ENCODE measurements around the gene PHB1.
A peak's percentile ranks its signal among the peaks of the same experiment; 100 is the strongest.
"Not testable (repeated sequence)": the region's sequence is repeated elsewhere in the genome, so short reads cannot be mapped to it uniquely, and the experiment has no call there.

Gene PHB1

DNA sequence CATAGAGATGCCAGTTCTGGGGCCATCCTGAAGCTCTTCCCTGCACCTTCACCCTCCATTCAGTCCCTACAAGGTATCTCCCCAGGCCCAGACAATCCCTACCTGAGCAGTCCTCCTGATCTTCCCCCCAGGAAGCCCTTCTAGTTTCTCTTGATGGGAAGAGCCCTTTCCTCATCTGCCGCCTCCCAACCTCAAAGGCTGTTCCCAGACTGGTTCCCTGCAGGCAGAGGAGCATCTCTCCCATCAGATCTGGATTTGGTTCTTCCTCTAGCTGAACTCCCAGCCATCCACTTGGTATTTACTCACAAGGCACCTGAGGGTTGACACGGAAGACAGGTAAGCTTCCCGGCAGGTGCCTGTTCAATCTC lies 24.6 kb upstream of the PHB1 start:
- no peak for DNase-seq

DNA sequence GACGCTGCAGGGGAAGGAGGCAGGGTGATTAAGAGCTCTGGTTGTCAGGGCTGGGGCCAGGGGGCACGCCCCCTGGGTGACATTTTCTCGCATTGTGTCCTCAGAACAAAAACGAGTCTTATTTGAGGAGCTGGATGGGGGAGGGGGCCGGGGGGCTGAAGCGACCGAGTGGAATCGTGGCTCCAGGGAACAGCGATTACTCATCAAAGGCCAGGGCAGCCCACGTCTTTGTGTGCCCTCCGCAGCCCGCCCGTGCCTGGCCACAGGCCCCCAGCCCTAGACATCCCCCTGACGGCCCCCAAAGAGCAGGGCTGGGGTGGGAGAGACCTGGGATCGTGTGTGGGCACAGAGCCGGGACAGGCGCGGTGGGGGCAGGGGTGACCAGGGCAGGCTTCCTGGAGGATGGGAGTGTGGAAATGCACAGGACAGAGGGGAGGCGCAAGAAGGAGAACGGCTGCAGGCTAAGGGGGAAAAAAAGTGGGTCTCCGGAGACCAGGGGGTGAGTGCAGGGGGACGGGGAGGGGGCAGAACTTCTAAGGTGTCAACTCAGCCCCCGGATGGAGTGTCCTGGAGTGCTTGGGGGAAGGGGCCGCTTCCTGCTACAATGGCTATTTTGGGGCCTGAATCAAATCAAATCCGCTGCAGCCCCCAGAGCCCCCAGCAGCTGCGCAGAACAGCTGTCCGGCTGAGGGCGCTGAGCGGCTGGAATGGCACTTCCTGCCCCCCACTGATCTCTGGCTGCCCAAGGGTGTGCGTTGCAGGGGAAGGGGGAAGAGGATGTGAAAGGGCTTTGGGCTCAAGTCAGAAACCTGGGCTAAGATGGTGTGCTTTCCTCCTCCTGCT lies 24.0 kb upstream of the PHB1 start:
- no peak for DNase-seq

DNA sequence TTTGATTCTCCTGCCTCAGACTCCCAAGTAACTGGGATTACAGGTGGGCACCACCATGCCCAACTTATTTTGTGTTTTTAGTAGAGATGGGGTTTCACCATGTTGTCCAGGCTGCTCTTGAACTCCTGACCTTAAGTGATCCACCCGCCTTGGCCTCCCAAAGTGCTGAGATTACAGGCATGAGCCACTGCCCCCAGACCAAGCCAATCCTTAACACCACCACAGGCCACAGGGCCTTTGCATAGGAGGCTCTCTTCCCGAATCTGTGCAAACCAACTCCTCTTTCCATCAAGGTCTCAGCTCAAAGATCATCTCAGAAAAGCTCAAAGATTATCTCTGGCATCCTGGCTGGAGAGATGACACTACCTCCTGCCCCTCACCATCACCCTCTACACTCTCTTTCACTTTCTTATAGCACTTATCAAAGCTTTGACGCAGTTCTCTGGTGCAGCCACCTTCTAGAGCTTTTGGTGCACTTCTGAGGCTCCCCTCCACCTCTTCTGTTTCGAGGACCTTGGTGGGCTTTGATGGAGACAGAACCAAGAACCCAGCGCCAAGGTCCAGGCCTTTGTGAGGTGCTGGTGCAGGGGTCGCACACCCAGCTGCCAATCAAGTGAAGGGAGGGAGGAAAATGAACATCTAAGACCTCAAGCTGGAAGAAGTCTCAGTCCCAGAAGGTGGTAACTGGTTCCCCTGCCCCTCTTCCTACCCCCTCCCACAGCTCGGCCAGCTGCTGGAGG lies 23.2 kb upstream of the PHB1 start:
- DNase-seq: no peak

DNA sequence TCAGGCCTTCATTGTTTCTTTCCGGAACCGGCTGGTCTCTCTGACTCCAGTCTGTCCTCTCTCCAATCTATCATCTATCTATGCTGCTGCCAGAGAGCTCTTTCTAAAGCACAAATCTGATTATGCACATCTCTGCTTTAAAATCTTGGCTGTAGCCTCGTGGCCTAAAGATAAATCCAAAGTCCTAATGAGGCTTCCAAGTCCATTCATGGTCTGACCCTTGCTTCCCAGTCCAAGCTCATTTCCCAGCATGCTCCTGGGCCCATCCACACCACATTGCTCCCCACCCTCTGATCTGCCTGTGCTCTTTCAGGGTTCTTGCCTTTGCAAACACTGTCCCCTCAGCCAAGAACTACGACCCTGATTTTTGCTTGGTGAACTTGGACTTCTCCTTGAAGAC lies 21.5 kb upstream of the PHB1 start:
- no peak for DNase-seq

DNA sequence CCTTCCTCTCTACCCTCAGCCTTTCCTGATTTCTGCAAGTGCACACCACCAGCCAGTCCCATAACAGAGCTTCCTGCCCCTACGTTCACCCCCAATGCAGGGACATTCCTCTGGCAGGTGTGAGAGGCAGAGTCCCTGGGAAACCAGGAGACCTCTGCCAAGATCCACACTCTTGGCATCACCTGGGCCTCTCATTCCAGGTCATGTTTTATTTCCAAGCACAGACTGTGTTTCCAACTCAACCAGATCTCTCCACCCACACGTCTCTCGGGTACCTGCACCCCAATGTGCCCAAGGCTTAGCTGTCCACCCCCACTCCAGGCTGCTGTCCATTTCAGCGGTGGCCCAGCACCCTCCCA lies 21.0 kb upstream of the PHB1 start:
- DNase-seq: no peak

DNA sequence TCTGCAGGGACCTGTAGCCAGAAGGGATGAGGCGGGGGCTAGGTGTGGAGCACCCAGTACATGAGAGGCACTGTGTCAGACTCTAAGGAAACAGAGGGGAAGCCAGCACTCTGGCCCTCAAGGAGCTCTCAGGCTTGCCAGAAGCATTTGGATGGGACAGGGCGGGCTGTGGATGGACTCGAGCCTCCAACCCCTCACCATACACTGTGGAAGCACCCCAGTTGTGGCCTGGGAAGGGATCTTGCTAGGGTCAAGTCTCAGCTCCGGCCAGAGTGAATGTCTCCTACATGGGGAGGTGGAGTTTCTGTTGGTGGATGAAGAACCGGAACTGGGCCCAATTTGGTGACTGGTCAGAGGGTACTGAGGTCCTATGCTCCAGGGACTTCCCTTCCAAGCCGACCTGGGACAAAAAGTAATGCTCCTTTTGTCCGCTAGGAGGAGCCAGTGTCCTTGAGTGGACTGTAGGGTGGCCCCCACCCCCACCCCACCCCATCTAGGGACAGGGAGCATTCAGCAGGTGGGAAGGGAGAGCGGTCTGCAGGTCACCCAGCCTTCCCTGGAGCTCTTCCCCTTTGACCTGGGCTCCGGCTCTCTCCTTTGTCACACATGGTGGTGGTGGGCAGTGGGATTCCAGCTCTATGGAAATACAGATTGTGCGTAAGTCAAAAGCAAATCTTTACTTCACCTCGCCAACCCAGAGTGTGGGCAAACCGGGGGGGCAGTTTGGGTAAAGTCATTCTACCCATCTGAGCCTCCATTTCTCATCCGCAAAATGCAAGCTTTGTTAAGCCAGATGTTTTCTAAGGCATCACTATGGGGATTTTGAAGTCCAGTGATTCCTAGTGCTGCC lies 20.4 kb upstream of the PHB1 start:
- peak; percentile 7 for DNase-seq

DNA sequence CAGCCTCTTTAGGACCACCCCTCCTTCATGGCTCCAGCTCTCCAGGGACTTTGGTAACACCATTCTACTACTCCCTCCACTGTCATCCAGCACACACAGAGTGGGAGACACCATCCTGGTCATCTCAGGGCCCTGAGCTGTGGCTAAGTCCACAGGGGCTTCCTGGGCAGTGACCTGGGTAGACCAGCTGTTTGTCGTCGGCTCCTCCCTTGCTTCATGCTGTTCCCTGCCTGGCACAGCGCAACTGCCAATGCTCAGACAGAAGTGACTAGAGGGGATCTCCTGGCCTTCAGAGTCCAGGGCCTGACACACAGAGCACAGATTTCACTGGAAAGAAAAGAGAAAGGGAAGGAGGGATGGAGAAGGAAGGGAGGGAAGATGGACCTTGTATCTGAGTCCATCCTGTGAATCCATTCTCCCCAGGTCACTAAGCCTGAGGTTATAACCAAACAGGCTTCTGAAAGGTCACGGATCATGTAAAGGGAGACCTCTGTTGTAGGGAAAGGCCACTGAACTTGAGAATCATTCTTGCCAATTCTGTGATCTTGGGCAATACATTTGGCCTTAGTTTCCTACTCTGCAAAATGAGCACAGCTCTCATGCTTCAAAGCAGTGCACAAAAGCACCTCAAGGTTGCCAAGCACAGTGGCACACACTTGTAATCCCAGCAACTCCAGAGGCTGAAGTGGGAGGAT lies 18.5 kb upstream of the PHB1 start:
- no peak for DNase-seq

DNA sequence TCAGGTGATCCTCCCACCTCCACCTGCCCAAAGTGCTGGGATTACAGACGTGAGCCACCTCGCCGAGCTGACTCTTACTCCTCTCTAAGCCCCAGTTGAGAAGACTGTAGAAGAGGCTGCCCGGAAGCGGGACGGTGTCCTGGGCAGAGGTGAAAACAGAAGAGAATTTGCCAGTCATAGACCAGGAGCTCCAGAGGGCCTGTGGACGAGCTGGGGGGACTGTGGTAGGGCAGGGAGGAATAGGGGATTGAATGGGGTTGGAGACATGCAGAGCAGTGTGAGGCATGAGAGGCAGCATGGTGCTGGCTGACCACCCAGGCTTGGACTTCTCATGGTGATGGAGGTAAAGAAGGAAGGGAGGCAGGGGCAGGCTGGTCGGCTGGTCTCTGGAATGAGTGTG lies 17.1 kb upstream of the PHB1 start:
- DNase-seq: no peak

DNA sequence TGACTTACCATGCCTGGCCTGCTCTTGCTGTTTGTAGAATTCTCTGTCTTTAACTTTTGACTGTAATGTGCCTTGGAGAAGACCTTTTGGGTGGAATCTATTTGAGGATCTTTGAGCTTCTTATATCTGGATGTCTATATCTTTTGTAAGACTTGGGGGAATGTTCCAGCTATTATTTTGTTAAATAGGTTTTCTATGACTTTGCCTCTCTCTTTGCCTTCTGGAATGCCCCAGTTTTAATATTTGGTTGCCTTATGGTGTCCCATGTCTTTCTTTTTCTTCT lies 10.3 kb upstream of the PHB1 start:
- DNase-seq: no peak

DNA sequence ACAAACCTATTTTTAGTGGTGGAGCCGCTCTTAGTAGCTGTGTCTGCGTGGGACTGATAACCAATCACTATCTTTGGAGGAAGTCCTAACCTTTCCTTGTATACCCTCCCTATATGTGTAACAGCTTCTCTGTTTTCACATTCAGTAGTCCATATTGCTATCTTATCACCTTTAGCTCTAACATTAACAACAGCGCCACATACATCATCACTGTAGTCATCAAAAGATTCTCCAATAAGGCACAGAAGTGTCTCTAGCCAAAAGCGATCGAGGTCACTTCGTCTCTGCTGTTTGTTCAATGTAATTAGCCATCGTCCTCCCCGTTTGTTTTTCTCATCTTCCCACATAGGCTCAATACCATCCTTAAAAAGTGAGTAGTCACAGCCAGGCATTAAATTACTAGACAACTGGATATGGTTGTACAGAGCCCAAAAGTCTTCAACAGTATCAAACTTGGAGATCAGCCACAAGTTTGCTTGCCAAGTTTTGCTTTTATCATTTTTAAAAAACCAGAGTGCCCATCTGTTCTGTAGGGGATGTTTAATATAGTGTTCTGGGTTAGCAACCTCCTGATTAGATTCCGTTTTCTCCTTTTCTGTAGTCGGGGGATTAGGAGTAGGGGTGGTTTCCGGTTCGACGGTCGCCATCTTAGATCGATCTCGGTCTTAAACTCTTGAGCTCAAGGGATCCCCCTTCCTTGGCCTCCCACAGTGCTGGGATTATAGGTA lies 9.8 kb upstream of the PHB1 start:
- DNase-seq: not testable (repeated sequence)

DNA sequence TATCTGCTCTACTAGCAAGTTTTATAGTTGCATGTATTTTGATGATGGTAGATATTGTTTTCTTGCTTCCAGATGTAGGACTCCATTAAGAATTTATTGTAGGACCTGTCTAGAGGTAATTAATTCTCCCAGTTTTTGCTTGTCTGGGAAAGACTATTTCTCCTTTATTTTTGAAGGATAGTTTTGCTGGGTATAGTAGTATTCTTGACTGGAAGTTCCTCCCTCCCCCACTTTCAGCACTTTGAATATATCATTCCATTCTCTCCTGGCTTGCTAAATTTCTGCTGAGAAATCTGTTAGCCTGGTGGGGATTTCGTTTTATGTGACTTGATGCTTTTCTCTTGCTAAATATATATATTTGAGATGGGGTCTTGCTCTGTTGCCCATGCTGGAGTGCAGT lies 8.0 kb upstream of the PHB1 start:
- no peak for DNase-seq

DNA sequence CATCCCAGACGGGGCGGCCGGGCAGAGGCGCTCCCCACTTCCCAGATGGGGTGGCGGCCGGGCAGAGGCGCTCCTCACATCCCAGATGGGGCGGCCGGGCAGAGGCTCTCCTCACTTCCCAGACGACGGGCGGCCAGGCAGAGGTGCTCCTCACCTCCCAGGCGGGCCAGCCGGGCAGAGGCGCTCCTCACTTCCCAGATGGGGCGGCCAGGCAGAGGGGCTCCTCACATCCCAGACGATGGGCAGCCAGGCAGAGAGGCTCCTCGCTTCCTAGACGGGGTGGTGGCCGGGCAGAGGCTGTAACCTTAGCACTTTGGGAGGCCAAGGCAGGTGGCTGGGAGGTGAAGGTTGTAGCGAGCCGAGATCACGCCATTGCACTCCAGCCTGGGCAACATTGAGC lies 5.1 kb upstream of the PHB1 start:
- DNase-seq: not testable (repeated sequence)

DNA sequence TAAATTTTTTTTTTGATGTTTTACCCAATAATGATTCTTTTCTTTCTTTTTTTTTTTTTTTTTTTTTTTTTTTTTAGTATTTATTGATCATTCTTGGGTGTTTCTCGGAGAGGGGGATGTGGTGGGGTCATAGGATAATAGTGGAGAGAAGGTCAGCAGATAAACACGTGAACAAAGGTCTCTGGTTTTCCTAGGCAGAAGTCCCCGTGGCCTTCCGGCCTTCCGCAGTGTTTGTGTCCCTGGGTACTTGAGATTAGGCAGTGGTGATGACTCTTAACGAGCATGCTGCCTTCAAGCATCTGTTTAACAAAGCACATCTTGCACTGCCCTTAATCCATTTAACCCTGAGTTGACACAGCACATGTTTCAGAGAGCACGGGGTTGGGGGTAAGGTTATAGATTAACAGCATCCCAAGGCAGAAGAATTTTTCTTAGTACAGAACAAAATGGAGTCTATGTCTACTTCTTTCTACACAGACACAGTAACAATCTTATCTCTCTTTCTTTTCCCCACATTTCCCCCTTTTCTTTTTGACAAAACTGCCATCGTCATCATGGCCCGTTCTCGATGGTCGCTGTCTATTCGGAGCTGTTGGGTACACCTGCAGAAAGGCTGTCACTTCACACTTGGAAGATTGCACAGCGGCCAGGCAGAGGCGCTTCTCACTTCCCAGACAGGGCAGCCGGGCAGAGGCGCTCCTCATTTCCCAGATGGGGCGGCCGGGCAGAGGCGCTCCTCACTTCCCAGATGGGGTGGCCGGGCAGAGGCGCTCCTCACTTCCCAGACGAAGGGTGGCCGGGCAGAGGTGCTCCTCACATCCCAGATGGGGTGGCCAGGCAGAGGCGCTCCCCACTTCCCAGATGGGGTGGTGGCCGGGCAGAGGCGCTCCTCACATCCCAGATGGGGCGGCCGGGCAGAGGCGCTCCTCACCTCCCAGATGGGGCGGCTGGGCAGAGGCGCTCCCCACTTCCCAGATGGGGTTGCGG lies 4.4 kb upstream of the PHB1 start:
- DNase-seq: not testable (repeated sequence)

DNA sequence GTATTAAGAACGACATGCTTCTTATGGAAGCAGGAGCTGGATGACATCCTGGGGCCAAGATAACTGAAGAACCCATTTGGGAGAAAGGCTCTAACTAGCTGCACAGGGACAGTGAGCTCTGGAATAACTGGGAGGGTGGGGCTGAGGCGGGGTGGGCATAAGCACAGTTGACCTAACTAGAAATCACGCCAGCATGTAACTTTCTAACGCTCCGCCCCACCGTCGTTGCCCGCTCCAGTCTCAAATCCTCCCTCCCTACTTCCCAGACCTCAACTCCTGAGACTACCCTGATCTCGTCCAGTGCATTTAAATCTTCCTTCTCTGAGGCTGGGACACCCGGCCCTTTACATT lies 436 bp downstream of the PHB1 start:
- DNase-seq: no peak

DNA sequence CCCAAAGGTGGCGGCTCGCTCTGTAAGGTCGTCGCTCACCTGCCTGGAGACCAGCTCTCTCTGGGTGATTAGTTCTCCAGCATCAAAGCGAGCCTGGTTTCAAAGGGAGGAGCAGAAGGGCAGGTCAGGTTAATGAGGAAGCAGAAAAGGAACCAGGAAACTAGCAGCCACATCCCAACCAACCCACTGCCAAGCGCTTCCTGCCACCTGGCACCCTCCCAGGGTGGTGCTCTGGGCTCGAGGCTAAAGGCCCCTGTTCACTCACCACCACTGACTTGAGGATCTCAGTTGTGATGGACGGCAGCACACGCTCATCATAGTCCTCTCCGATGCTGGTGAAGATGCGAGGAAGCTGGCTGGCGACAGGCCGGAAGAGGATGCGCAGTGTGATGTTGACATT lies 5.6 kb downstream of the PHB1 start:
- DNase-seq: no peak

DNA sequence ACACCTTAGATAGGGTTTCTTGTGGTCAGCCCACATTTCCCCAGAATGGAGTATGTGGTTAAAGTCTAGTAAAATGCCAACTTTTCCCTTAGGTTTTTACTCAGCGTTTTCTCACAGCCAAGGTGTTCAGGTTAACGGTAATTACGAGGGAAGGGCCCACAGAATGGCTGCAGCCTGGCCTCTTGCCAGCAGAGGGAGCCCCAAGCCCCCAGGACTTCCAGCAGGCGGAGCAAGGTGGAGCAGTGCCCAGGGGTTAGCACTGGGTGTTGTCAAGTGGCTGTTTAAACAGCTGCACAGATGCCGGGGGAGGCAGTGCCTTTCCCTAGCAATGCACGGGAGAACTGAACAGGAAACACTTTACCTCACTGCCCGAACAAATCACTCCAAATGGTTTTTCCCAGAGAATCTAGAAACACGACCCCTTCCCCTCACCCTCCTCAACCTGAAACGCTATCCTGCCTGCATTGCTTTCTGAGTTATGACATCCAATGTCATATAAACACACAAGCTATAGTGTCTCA lies 6.6 kb downstream of the PHB1 start:
- DNase-seq: no peak

DNA sequence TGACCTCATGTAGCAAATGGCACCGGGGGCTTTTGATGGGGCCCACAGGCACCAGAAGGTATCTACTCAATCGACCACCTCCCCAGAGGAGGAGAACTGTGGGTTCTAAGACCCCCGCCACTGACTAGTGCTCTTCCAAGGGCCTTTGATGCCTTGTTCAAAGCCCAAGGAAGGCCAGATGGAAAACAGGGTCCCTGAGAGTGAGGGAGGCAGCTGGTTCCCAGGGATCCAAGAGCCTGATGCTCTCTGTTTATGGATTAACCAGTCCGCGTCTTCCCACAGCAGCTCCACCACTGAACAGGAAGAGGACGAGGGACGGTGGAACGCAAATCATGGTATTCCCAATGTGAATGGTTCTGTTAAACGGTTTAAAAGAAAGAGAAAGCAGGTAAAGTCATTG lies 7.6 kb downstream of the PHB1 start:
- no peak for DNase-seq

DNA sequence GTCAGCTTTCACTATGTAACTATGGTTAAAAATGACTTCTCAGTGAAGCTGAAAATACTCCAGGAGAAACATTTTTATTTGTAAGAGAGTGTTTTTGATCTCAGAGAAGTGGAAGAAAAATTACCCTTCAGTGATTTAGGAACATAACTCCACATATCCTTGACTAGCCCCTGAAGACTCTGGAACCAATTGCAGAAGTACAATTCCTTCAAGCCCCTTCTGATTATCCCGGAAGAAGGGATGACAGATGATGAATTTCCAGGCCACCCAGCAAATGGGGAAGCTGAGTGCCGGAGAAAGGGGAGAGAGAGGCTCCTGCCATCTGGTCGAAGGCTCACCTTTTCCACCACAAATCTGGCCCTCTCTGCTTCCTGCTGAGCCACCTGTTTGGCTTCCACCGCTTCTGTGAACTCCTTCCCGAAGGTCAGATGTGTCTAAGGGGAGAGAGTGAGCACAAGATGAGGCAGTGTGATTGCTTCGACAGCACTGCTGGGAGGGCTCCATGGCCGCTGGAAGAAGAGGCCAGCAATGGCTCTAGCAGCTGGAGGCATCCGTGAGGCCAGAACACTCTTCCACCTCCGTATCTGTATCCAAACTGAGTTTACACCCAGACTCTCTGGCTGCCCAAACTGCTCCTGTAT lies 8.1 kb downstream of the PHB1 start:
- DNase-seq: no peak

DNA sequence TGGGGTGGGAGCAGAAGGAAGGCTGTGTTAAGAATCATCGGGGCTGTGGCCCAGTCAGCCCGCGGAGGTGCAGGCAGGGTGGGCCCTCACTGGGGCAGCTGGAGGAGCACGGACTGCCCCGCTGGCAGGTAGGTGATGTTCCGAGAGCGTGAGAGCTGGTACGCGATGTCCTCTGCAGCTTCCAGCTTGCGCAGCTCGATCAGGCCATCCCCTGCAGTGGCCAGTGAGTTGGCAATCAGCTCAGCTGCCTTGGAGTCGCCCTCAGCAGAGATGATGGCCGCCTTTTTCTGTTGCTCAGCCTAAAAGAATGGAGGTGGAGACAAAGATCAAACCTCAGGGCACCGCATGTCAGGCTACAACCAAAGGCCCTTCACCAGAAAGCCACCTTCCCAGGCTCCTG lies 9.8 kb downstream of the PHB1 start:
- no peak for DNase-seq

DNA sequence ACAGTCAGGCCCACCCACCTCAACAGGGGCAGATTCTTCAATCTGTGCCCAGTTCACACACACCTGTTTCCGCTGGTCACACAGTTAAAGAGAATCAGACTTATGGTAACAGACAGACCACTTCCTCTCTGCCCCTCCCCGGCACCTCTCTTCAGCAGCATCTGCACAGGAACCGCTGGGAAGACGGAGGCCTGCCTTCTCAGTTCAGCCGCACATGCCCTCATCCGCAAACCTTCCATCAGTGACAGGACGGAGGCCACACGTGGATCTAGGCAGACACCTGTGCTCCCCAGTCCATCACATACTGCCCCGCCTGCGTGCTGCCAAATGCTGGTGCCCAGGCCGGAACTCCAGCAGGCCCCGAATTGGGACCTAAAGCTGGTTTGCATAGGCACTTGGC lies 10.3 kb downstream of the PHB1 start:
- no peak for DNase-seq
